Sigmoid colon (tissue), 4 donors: ENCODE data around the gene ELMOD3.

Experiments used
- EP300 ChIP-seq, 4 donors: sonication (generic); formaldehyde crosslinking; IDR thresholded peaks; one replicate each; pipeline ENCODE4 v1.6.1; 2017; ENCODE audit warnings: antibody characterized with exemption in 4 of 4
- POLR2A ChIP-seq, 2 donors: fragments of 450-650 bp; IDR thresholded peaks; one replicate each; pipeline ENCODE4 v1.6.1; 2016; ENCODE audit warnings: antibody characterized with exemption in 2 of 2, mild to moderate bottlenecking in 2 of 2, moderate library complexity in 2 of 2
- POLR2AphosphoS5 ChIP-seq, 4 donors: sonication (generic); formaldehyde crosslinking; IDR thresholded peaks; one replicate each; pipeline ENCODE4 v1.6.1; 2017; ENCODE audit warnings: antibody characterized with exemption in 4 of 4
- TF ChIP-seq, protein P1 (sequence below), 4 experiments: fragments of 450-650 bp in 3 of 4; fragments of 200-600 bp in 1 of 4; IDR thresholded peaks; one replicate each; pipeline ENCODE4 v1.5.1; 2016 to 2019; ENCODE audit warnings: antibody characterized with exemption in 4 of 4, mild to moderate bottlenecking in 3 of 4, moderate library complexity in 2 of 4

- TF ChIP-seq POLR2AphosphoS5 (IDR thresholded peaks at IDR 0.05), result no peak
- TF ChIP-seq POLR2A (IDR thresholded peaks at IDR 0.05), result no peak
- TF ChIP-seq, protein P1, sequence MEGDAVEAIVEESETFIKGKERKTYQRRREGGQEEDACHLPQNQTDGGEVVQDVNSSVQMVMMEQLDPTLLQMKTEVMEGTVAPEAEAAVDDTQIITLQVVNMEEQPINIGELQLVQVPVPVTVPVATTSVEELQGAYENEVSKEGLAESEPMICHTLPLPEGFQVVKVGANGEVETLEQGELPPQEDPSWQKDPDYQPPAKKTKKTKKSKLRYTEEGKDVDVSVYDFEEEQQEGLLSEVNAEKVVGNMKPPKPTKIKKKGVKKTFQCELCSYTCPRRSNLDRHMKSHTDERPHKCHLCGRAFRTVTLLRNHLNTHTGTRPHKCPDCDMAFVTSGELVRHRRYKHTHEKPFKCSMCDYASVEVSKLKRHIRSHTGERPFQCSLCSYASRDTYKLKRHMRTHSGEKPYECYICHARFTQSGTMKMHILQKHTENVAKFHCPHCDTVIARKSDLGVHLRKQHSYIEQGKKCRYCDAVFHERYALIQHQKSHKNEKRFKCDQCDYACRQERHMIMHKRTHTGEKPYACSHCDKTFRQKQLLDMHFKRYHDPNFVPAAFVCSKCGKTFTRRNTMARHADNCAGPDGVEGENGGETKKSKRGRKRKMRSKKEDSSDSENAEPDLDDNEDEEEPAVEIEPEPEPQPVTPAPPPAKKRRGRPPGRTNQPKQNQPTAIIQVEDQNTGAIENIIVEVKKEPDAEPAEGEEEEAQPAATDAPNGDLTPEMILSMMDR (IDR thresholded peaks at IDR 0.05), result no peak
- no peak for TF ChIP-seq EP300 (IDR thresholded peaks at IDR 0.05)
Measured at GRCh38 chr2:85318222-85319074, 36.1 kb upstream of the ELMOD3 start.
